ENCODE measurements around the gene PYCR2. TPM values are rescaled to one million over a fixed set of nuclear protein-coding genes. Genes with fewer than 3 reads are reported as not detected.

PYCR2 gene
- total RNA-seq, 1 donor from 2014 or later = 54.8 TPM

GRCh38 chr1:225880636-225881035 is 43.4 kb downstream of the PYCR2 start:
- Mint-ChIP-seq H3K4me1 (ENCODE audit: low read depth) (peaks cover 43% of the 10 kb centered on the region), H3K27me3 (no peaks in the 10 kb centered on the region), H3K4me3 (ENCODE audit: low read depth) (peak overlapping the region; percentile 88), H3K9me3 (ENCODE audit: low read depth) (no peaks in the 10 kb centered on the region), H3K36me3 (ENCODE audit: insufficient read depth) (peaks cover 10% of the 10 kb centered on the region), H3K27ac (peak overlapping the region; percentile 98)
- no peak for TF ChIP-seq CTCF (IDR thresholded peaks at IDR 0.05; ENCODE audit: unreplicated experiment)
- DNase-seq (ENCODE audit: low spot score, unreplicated experiment) = no peak

DNA sequence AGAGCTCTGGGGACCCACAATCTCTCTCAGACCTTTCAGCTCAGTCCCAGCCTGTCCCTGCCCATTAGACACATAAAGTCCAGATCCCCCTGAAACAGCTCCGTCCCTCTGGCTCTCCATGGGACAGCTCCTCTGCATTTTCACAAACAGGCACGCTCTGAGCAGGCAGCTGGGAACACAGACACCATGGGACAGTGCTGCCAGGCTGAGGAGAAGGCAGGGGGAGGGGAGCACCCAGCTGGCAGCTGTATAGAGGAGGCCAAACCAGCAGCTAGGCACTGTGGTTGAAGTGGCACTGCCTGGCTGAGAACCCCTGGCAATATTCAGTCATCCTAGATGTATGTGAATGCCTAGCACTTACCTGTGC is 43.8 kb downstream of the PYCR2 start:
- Mint-ChIP-seq H3K27me3 (no peaks in the 10 kb centered on the region), H3K9me3 (ENCODE audit: low read depth) (no peaks in the 10 kb centered on the region), H3K36me3 (ENCODE audit: insufficient read depth) (peaks cover 10% of the 10 kb centered on the region), H3K4me1 (ENCODE audit: low read depth) (peaks cover 47% of the 10 kb centered on the region), H3K27ac (peak overlapping the region; percentile 98), H3K4me3 (ENCODE audit: low read depth) (peak overlapping the region; percentile 88)
- no peak for DNase-seq (ENCODE audit: low spot score, unreplicated experiment)
- no peak for TF ChIP-seq CTCF (IDR thresholded peaks at IDR 0.05; ENCODE audit: unreplicated experiment)

DNA sequence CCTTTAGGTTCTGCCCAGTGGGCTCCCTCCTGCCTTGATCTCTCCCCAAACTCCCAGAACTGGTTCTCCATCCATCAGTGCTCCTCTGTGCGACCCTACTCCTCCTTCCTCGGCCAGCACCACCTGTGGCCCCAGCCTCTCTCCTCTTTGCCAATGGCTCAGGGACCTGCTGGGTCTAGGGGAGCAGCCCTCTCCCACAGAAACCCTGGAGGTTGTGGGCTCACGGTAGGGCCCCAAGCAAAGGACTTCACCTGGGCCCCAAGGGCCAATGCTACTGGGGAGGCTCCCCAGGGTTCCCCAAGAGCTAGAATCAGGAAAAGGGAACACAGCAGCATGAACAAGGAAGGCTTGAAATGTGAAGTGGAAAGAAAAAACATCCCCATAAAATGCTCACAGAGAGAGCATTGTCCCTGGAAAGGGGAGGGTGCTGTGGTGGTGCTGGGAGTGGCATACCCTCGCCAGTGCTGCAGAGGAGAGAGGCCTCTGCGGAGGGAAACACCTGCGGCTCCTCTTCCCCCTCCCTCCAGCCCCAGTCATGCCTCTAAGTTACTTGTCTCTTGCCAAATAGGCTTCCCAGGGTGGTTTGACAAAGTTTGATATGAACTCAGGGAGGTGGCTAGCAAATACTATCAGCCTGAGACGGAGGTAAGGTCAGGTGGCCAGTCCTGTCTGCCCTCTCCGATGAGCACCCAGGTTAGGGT is 44.4 kb downstream of the PYCR2 start:
- H3K9me3 Mint-ChIP-seq (ENCODE audit: low read depth) = no peaks in the 10 kb centered on the region
- H3K27ac Mint-ChIP-seq = peak overlapping the region; percentile 98
- peaks cover 11% of the 10 kb centered on the region for H3K36me3 Mint-ChIP-seq (ENCODE audit: insufficient read depth)
- DNase-seq (ENCODE audit: low spot score, unreplicated experiment) = no peak
- H3K4me3 Mint-ChIP-seq (ENCODE audit: low read depth) = peak overlapping the region; percentile 88
- no peaks in the 10 kb centered on the region for H3K27me3 Mint-ChIP-seq
- TF ChIP-seq CTCF (IDR thresholded peaks at IDR 0.05; ENCODE audit: unreplicated experiment) = no peak
- peaks cover 48% of the 10 kb centered on the region for H3K4me1 Mint-ChIP-seq (ENCODE audit: low read depth)

- Mint-ChIP-seq H3K9me3 (ENCODE audit: low read depth) (no peaks in the 10 kb centered on the region), H3K4me1 (ENCODE audit: low read depth) (peaks cover 44% of the 10 kb centered on the region), H3K36me3 (ENCODE audit: insufficient read depth) (peaks cover 14% of the 10 kb centered on the region), H3K27me3 (no peaks in the 10 kb centered on the region), H3K4me3 (ENCODE audit: low read depth) (no peak overlapping the region), H3K27ac (peak overlapping the region; percentile 83)
- DNase-seq (ENCODE audit: low spot score, unreplicated experiment) = no peak
- no peak for TF ChIP-seq CTCF (IDR thresholded peaks at IDR 0.05; ENCODE audit: unreplicated experiment)
Measured at GRCh38 chr1:225878282-225878681, 45.8 kb downstream of the PYCR2 start.

GRCh38 chr1:225877580-225877979 is 46.5 kb downstream of the PYCR2 start:
- Mint-ChIP-seq H3K9me3 (ENCODE audit: low read depth) (no peaks in the 10 kb centered on the region), H3K27ac (peak overlapping the region; percentile 65), H3K4me1 (ENCODE audit: low read depth) (peaks cover 42% of the 10 kb centered on the region), H3K36me3 (ENCODE audit: insufficient read depth) (peaks cover 14% of the 10 kb centered on the region), H3K4me3 (ENCODE audit: low read depth) (peak overlapping the region; percentile 55), H3K27me3 (no peaks in the 10 kb centered on the region)
- DNase-seq (ENCODE audit: low spot score, unreplicated experiment) = no peak
- TF ChIP-seq CTCF (IDR thresholded peaks at IDR 0.05; ENCODE audit: unreplicated experiment) = peak; percentile 52

Measured in progenitor cell of endocrine pancreas (in vitro differentiated cells).